Keratinocyte (primary cell): Measurements from ENCODE around the gene LANCL3. TPM values are rescaled to one million over a fixed set of nuclear protein-coding genes. Genes with fewer than 3 reads are reported as not detected.

Source experiments
- DNase-seq: peaks from one replicate; pipeline ENCODE4 v3.0.0-alpha.2; 2011; ENCODE audit warnings: low read depth, missing footprints, low spot score
- FAIRE-seq: peaks from 2 replicates; lab custom pipeline; 2011; peaks lifted over from hg19 to GRCh38; lab: Jason Lieb, UNC
- H2AFZ ChIP-seq: 2 replicates; pipeline ENCODE4 v1.6.0; 2012; ENCODE audit warnings: low read length, control low read depth, inconsistent platforms; ENCODE audit not compliant: control insufficient read depth
- H3K27ac ChIP-seq: 2 replicates; pipeline ENCODE4 v1.5.1; 2011; ENCODE audit warnings: low read length; ENCODE audit not compliant: control insufficient read depth, insufficient read depth
- H3K27me3 ChIP-seq: 3 replicates; pipeline ENCODE4 v1.6.0; 2011; ENCODE audit warnings: low read length; ENCODE audit not compliant: control insufficient read depth, insufficient read depth; ENCODE audit errors: extremely low read depth
- H3K36me3 ChIP-seq, 2 experiments: 2 replicates in 1 of 2; 3 replicates in 1 of 2; pipeline ENCODE4 v1.5.1; 2011; ENCODE audit warnings: low read length in 2 of 2, mild to moderate bottlenecking in 1 of 2; ENCODE audit not compliant: control insufficient read depth in 2 of 2, insufficient read depth in 2 of 2; ENCODE audit errors: extremely low read depth in 1 of 2
- H3K4me1 ChIP-seq: 3 replicates; pipeline ENCODE4 v1.5.1; 2011; ENCODE audit warnings: low read length; ENCODE audit not compliant: control insufficient read depth, insufficient read depth; ENCODE audit errors: extremely low read depth
- H3K4me2 ChIP-seq: 3 replicates; pipeline ENCODE4 v1.6.0; 2011; ENCODE audit warnings: low read depth, low read length; ENCODE audit not compliant: control insufficient read depth, insufficient read depth; ENCODE audit errors: extremely low read depth
- H3K4me3 ChIP-seq, 3 experiments: fragments of 200-600 bp in 1 of 3; sonication (generic) in 1 of 3; 2 replicates in 2 of 3; 3 replicates in 1 of 3; pipeline ENCODE4 v1.5.1; 2011 to 2016; ENCODE audit warnings: low read length in 3 of 3, mild to moderate bottlenecking in 3 of 3, control low read depth in 2 of 3, inconsistent platforms in 1 of 3, low read depth in 1 of 3, mixed read lengths in 1 of 3, mixed run types in 1 of 3, moderate library complexity in 1 of 3; ENCODE audit not compliant: control insufficient read depth in 2 of 3, insufficient read depth in 2 of 3; ENCODE audit errors: extremely low read depth in 1 of 3
- H3K79me2 ChIP-seq: 2 replicates; pipeline ENCODE4 v1.6.0; 2012; ENCODE audit warnings: low read length; ENCODE audit not compliant: control insufficient read depth, insufficient read depth
- H3K9ac ChIP-seq: 3 replicates; pipeline ENCODE4 v1.6.0; 2011; ENCODE audit warnings: low read length; ENCODE audit not compliant: control insufficient read depth, insufficient read depth; ENCODE audit errors: extremely low read depth
- H3K9me1 ChIP-seq: 3 replicates; pipeline ENCODE4 v1.6.0; 2011; ENCODE audit warnings: low read length; ENCODE audit not compliant: control insufficient read depth, insufficient read depth; ENCODE audit errors: extremely low read depth
- H3K9me3 ChIP-seq: 2 replicates; pipeline ENCODE4 v1.5.1; 2012; ENCODE audit warnings: low read depth, low read length; ENCODE audit not compliant: control insufficient read depth
- H4K20me1 ChIP-seq: 3 replicates; pipeline ENCODE4 v1.6.0; 2011; ENCODE audit warnings: low read length; ENCODE audit not compliant: control insufficient read depth, insufficient read depth; ENCODE audit errors: extremely low read depth
- CTCF ChIP-seq, 3 experiments: IDR thresholded peaks in 1 of 3; conservative IDR thresholded peaks in 1 of 3; optimal IDR thresholded peaks in 1 of 3; 2 replicates in 2 of 3; 3 replicates in 1 of 3; pipeline versions ENCODE3 to v1.5.1; 2011; ENCODE audit warnings: low read length in 3 of 3, mild to moderate bottlenecking in 3 of 3, moderate library complexity in 2 of 3, control low read depth in 1 of 3, inconsistent platforms in 1 of 3; ENCODE audit not compliant: insufficient read depth in 2 of 3; ENCODE audit errors: extremely low read depth in 1 of 3
- EZH2 ChIP-seq: IDR thresholded peaks from one replicate; pipeline ENCODE4 v1.6.1; 2012; ENCODE audit warnings: inconsistent platforms, mild to moderate bottlenecking, low read length, moderate library complexity
- dilution Hi-C: fragments of 300-500 bp; cut with MboI; formaldehyde crosslinking; loops from one replicate; pipeline ENCODE4 v1.7.0; 2020; ENCODE audit warnings: low sequenced_read_pairs; ENCODE audit not compliant: extremely low pct_ligation_motif_present
- polyA plus RNA-seq, 5 experiments: library from polyadenylated mRNA; depleted of rRNA in 3 of 5; stranded (reverse) in 3 of 5; stranded (forward) in 1 of 5; unstranded in 1 of 5; fragments of >200 nt; gene quantifications; 1 replicate in 1 of 5; 2 replicates in 3 of 5; 3 replicates in 1 of 5; pipeline versions ENCODE4 v1.2.1 to v1.2.3, GENCODE V29; 2011 to 2012; ENCODE audit warnings: missing spikeins in 2 of 5, low read depth in 1 of 5, low replicate concordance in 1 of 5

LANCL3 gene
- polyA plus RNA-seq, 1 donor (not counting 4 experiments of a cell fraction or from before 2014, with no cell fraction given), result 0.97 TPM

DNA sequence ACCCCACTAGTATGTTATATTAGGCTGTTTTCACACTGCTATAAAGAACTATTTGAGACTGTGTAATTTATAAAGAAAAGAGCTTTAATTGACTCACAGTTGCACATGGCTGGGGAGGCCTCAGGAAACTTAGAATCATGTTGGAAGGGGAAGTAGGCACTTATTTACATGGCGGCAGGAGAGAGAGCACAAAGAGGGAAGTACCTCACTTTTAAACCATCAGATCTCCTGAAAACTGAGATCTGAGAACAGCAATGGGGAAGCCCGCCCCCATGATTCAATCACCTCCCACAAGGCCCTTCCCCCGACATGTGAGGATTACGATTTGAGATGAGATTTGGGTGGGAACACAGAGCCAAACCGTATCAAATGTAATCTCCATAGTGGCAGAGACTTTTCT, 68.7 kb downstream of the LANCL3 start:
- dilution Hi-C loops, result no loop called here

DNA sequence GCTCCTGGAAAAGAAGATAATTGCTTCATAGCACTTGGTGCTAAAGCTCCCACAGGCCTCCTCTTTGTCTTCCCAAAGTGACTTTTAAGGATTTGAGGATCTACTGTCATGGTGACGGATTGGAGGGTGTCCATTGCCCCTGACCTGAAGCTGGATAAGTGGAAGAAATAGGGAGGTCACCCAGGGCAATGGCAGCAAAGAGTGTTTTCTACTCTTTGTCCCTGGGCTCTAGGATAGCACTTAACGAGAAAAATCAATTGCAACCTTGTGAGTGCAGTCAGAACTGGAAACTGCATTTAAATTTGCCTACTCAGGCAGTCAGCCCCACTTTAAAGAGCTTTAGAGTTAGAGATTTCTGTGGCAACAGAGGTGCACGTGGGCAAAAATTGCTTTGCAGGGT, 70.4 kb downstream of the LANCL3 start:
- no peak for TF ChIP-seq CTCF (optimal IDR thresholded peaks at IDR 0.05 in 1 of 3, IDR thresholded peaks at IDR 0.05 in 1 of 3, conservative IDR thresholded peaks at IDR 0.05 in 1 of 3; ENCODE audit: extremely low read depth in 1 of 3, insufficient read depth in 2 of 3, low read length in 3 of 3)
- no peak for TF ChIP-seq EZH2
- dilution Hi-C loops, result no loop called here

More for the DNA sequence above, 68.7 kb downstream of the LANCL3 start:
- no peaks in the 10 kb centered on the region for H4K20me1 ChIP-seq
- H3K4me3 ChIP-seq, result no peak overlapping the region
- TF ChIP-seq CTCF (optimal IDR thresholded peaks at IDR 0.05 in 1 of 3, IDR thresholded peaks at IDR 0.05 in 1 of 3, conservative IDR thresholded peaks at IDR 0.05 in 1 of 3; ENCODE audit: extremely low read depth in 1 of 3, insufficient read depth in 2 of 3, low read length in 3 of 3) (no peak), EZH2 (no peak)
- no peaks in the 10 kb centered on the region for H3K27me3 ChIP-seq
- FAIRE-seq, result no peak
- no peaks in the 10 kb centered on the region for H3K36me3 ChIP-seq
- no peaks in the 10 kb centered on the region for H3K9me1 ChIP-seq
- H3K27ac ChIP-seq, result no peak overlapping the region
- H2AFZ ChIP-seq, result no peak overlapping the region
- H3K79me2 ChIP-seq, result no peaks in the 10 kb centered on the region
- H3K9me3 ChIP-seq, result no peaks in the 10 kb centered on the region
- H3K9ac ChIP-seq, result no peak overlapping the region
- no peak for DNase-seq
- H3K4me2 ChIP-seq, result no peak overlapping the region
- peaks cover 13% of the 10 kb centered on the region for H3K4me1 ChIP-seq

More for the DNA sequence above, 70.4 kb downstream of the LANCL3 start:
- H3K4me3 ChIP-seq, result no peak overlapping the region
- no peak overlapping the region for H3K9ac ChIP-seq
- FAIRE-seq, result no peak
- DNase-seq, result no peak
- H3K27ac ChIP-seq, result no peak overlapping the region
- H3K36me3 ChIP-seq, result no peaks in the 10 kb centered on the region
- no peaks in the 10 kb centered on the region for H3K9me1 ChIP-seq
- no peaks in the 10 kb centered on the region for H3K9me3 ChIP-seq
- H4K20me1 ChIP-seq, result no peaks in the 10 kb centered on the region
- H3K79me2 ChIP-seq, result no peaks in the 10 kb centered on the region
- no peaks in the 10 kb centered on the region for H3K27me3 ChIP-seq
- peaks cover 18% of the 10 kb centered on the region for H3K4me1 ChIP-seq
- H2AFZ ChIP-seq, result no peak overlapping the region
- no peak overlapping the region for H3K4me2 ChIP-seq
